HG02623 (cell line): Measurements from ENCODE around the gene FUS.

Source experiments
- ATAC-seq: cut with Tn5 transposase; IDR thresholded peaks from one replicate; pipeline ENCODE4 v1.9.1; 2021; ENCODE audit warnings: moderate library complexity; ENCODE audit not compliant: unreplicated experiment

Gene FUS

GRCh38 chr16:31225193-31225592, 45.3 kb downstream of the FUS start:
- no peak for ATAC-seq

- no peak for ATAC-seq
These were observed 48.3 kb downstream of the FUS start for GRCh38 chr16:31228206-31228605.

GRCh38 chr16:31229501-31229900, 49.6 kb downstream of the FUS start:
- ATAC-seq, result no peak

- no peak for ATAC-seq
These were observed 58.1 kb downstream of the FUS start for GRCh38 chr16:31238041-31238440.
